K562 (cell line): ENCODE measurements around the gene GABRR2. TPM values are rescaled to one million over a fixed set of nuclear protein-coding genes. Genes with fewer than 3 reads are reported as not detected.

ENCODE experiments used
- ATAC-seq: fragments of 200-7000 bp; cut with Tn5 transposase; 3 replicates; pipeline ENCODE4 v1.9.1; 2020; ENCODE audit warnings: moderate library complexity
- BruUV-seq: library from RNA; stranded (reverse); fragments of 400-500 nt; replicated peaks from 2 replicates; lab custom pipeline; 2021; lab: Mats Ljungman, UMichigan
- CTCF ChIA-PET: fragments of 300-600 bp; formaldehyde crosslinking; extraction: SDS; loops from one replicate; lab custom pipeline; 2021; ENCODE audit warnings: low intra/inter-chr PET ratio; lab: Yijun Ruan, JAX
- POLR2A ChIA-PET: fragments of 300-600, 350-650 bp; sonication (Branson Sonifier 250); formaldehyde crosslinking; extraction: SDS; loops from one replicate; lab custom pipeline; 2021; ENCODE audit warnings: antibody characterized with exemption, inconsistent platforms; lab: Yijun Ruan, JAX
- DNase-seq, 4 experiments: peaks; one replicate each; pipeline versions ENCODE4 v3.0.0 to v3.0.0-alpha.2; 2011 to 2018; ENCODE audit warnings: low spot score in 3 of 4, mixed read lengths in 3 of 4; ENCODE audit errors: extremely low read depth in 1 of 4
- FAIRE-seq: peaks from 2 replicates; lab custom pipeline; 2011; peaks lifted over from hg19 to GRCh38; lab: Jason Lieb, UNC
- H2AFZ ChIP-seq: 2 replicates; pipeline ENCODE4 v1.6.0; 2011; ENCODE audit warnings: low read depth, low read length, control low read depth, inconsistent platforms
- H3K27ac ChIP-seq: fragments of 200-600 bp; 3 replicates; pipeline ENCODE4 v1.8.0; 2011; ENCODE audit warnings: low read depth, mild to moderate bottlenecking, control low read depth, inconsistent platforms, low read length, moderate library complexity, mixed read lengths; ENCODE audit errors: extremely low read depth
- H3K27me3 ChIP-seq, 2 experiments: fragments of 300-600 bp in 1 of 2; 2 replicates in 1 of 2; 3 replicates in 1 of 2; pipeline versions ENCODE4 v1.6.0 to v1.8.0; 2011; ENCODE audit warnings: inconsistent platforms in 2 of 2, low read length in 2 of 2, mild to moderate bottlenecking in 1 of 2, mixed read lengths in 1 of 2, moderate library complexity in 1 of 2; ENCODE audit not compliant: control insufficient read depth in 2 of 2, insufficient read depth in 2 of 2
- H3K36me3 ChIP-seq: fragments of 300-600 bp; 3 replicates; pipeline ENCODE4 v1.8.0; 2011; ENCODE audit warnings: mild to moderate bottlenecking, low read length, inconsistent platforms; ENCODE audit not compliant: control insufficient read depth, insufficient read depth
- H3K4me1 ChIP-seq, 2 experiments: fragments of 200-600 bp in 1 of 2; replicated peaks in 1 of 2; 2 replicates in 1 of 2; 3 replicates in 1 of 2; pipeline versions ENCODE4 v1.5.1 to v1.8.0; 2011; ENCODE audit warnings: inconsistent platforms in 2 of 2, low read length in 2 of 2, mild to moderate bottlenecking in 1 of 2, mixed read lengths in 1 of 2, moderate library complexity in 1 of 2; ENCODE audit not compliant: control insufficient read depth in 2 of 2, insufficient read depth in 2 of 2
- H3K4me2 ChIP-seq: 2 replicates; pipeline ENCODE4 v1.6.1; 2011; ENCODE audit warnings: low read length, control low read depth, inconsistent platforms, mixed read lengths; ENCODE audit not compliant: insufficient read depth
- H3K4me3 ChIP-seq: fragments of 200-600 bp; sonication (generic), shearing (Covaris generic); 2 replicates; pipeline ENCODE4 v1.5.1; 2016; ENCODE audit warnings: control low read depth, inconsistent platforms
- H3K79me2 ChIP-seq: fragments of 200-600 bp; 3 replicates; pipeline ENCODE4 v1.8.0; 2011; ENCODE audit warnings: low read length, inconsistent platforms; ENCODE audit not compliant: control insufficient read depth, insufficient read depth
- H3K9ac ChIP-seq, 2 experiments: 2 replicates each; pipeline versions ENCODE4 v1.6.0 to v1.6.1; 2011; ENCODE audit warnings: low read depth in 2 of 2, low read length in 2 of 2, control low read depth in 1 of 2, inconsistent platforms in 1 of 2, mild to moderate bottlenecking in 1 of 2, mixed read lengths in 1 of 2; ENCODE audit not compliant: insufficient read depth in 1 of 2
- H3K9me1 ChIP-seq: one replicate; pipeline ENCODE4 v1.6.0; 2011; ENCODE audit warnings: inconsistent platforms, mild to moderate bottlenecking, low read length, moderate library complexity; ENCODE audit not compliant: control insufficient read depth, insufficient read depth
- H3K9me3 ChIP-seq: replicated peaks from 2 replicates; pipeline ENCODE4 v1.5.1; 2011; ENCODE audit warnings: low read depth, low read length, inconsistent platforms; ENCODE audit not compliant: control insufficient read depth, insufficient read depth
- H4K20me1 ChIP-seq: replicated peaks from 2 replicates; pipeline ENCODE4 v1.6.1; 2011; ENCODE audit warnings: low read length, inconsistent platforms, mixed read lengths; ENCODE audit not compliant: control insufficient read depth, insufficient read depth
- IRF1 ChIP-seq: sonication (generic); formaldehyde crosslinking; IDR thresholded peaks from 2 replicates; pipeline ENCODE4 v1.8.0; 2022; ENCODE audit warnings: missing genetic modification reagents, mild to moderate bottlenecking, borderline replicate concordance
- KDM1A ChIP-seq, 2 experiments: fragments of 450-650 bp; IDR thresholded peaks; 2 replicates each; pipeline ENCODE4 v1.6.1; 2016; ENCODE audit warnings: mild to moderate bottlenecking in 2 of 2
- POLR2G ChIP-seq: fragments of 200-400 bp; formaldehyde crosslinking; IDR thresholded peaks from 2 replicates; pipeline ENCODE4 v1.6.1; 2017; ENCODE audit warnings: low read depth, mild to moderate bottlenecking, antibody characterized with exemption, low read length, moderate library complexity
- SMAD4 ChIP-seq: fragments of 250-450 bp; sonication (Bioruptor Pico); conservative IDR thresholded peaks from 2 replicates; pipeline ENCODE4 v1.8.0; 2021; ENCODE audit warnings: inconsistent platforms, mild to moderate bottlenecking, moderate library complexity
- WGBS: fragments of 100-300 bp; shearing (Covaris generic); methylation state at CpG from one replicate; pipeline ENCODE4 v1.1.6; 2016; ENCODE audit warnings: low coverage, mixed read lengths; ENCODE audit not compliant: insufficient coverage; ENCODE audit errors: missing lambda C conversion rate; 5-methylcytosine and 5-hydroxymethylcytosine counted together
- in situ Hi-C: fragments of 300-500 bp; cut with MboI; formaldehyde crosslinking; loops from 4 replicates; pipeline ENCODE4 v1.15.0; 2018; ENCODE audit warnings: inconsistent platforms, mixed read lengths
- intact Hi-C: fragments of 100-400 bp; cut with micrococcal nuclease; formaldehyde crosslinking; loops from 2 replicates; pipeline ENCODE4 v1.14.2; 2022
- polyA plus RNA-seq, 8 experiments: library from polyadenylated mRNA; depleted of rRNA in 4 of 8; stranded (reverse) in 5 of 8; unstranded in 3 of 8; fragments of >200 nt; fragmentation: Nextera tagmentation in 2 of 8; fragmentation: Illumina TruSeq in 1 of 8; extraction: Ambion mirVana in 2 of 8; extraction: Trizol in 1 of 8; gene quantifications; 2 replicates each; pipeline versions ENCODE4 v1.2.1 to v1.2.3, GENCODE V29; 2011 to 2014; ENCODE audit warnings: inconsistent platforms in 1 of 8, missing spikeins in 1 of 8
- total RNA-seq, 7 experiments: library from RNA; depleted of rRNA in 6 of 7; stranded (reverse); fragments of >200 nt in 6 of 7; fragmentation: Illumina TruSeq in 2 of 7; extraction: Trizol in 2 of 7; gene quantifications; 2 replicates each; pipeline versions ENCODE4 v1.2.1 to v1.2.3, GENCODE V29; 2011 to 2021; ENCODE audit warnings: low replicate concordance in 1 of 7
- TF ChIP-seq, protein P1 (sequence below): fragments of 250-450 bp; sonication (Bioruptor Pico); IDR thresholded peaks from 2 replicates; pipeline ENCODE4 v1.4.0; 2020

The GABRR2 gene
- total and polyA plus RNA-seq, 9 of the 15 experiments (the other 6 are each of a cell fraction or from before 2014, with no cell fraction given), result 0.09 to 0.13 (median 0.10) TPM; not detected in 6

DNA sequence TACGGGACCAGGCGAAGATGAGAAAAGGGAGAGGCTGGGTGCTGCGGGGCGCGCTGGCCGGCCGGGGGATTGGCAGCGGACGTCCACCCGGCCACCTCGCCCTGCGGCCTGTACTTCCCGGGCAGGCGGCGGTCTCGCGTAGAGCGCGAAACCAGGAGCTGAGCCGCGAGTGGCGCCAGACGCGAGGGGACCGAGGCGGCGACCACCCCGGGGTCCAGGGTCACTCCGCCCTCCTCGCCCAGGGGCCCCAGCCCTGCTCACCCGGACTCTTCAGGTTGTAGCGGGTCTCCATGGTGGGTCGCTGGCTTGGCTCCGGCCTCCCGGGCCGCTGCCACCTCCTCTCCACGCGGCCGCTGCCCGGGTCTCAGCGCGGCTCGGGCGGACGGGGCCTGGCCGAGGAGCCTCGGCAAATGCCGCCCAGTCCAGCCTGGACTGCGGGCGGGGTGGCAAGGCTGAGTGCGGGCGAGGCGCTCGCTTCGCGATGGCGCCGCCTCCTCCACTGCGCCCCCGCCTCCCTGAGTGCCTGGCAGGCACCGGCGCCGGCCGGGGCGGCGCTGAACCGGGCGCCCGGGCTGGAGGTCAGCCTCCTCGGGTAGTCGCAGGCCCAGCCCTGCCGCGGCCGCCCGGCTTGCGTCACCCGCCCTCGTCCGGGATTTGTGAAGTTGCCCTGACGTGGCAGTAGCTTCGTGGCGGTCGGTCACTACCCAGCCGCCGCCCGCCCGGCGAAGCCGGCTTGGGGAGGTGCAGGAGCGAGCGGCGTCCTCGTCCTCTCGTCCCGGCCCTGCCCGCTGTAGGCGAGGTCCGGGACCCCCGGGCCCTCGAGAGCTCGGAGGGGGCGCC, 37.4 kb upstream of the GABRR2 start, which contains the start of gene UBE2J1 (continued):
- TF ChIP-seq IRF1 (CRISPR knock-in tag) (0 out of 2 replicates have a peak, but pooled peaks have one; percentile 25), POLR2G (peak; percentile 98)
- TF ChIP-seq, protein P1, sequence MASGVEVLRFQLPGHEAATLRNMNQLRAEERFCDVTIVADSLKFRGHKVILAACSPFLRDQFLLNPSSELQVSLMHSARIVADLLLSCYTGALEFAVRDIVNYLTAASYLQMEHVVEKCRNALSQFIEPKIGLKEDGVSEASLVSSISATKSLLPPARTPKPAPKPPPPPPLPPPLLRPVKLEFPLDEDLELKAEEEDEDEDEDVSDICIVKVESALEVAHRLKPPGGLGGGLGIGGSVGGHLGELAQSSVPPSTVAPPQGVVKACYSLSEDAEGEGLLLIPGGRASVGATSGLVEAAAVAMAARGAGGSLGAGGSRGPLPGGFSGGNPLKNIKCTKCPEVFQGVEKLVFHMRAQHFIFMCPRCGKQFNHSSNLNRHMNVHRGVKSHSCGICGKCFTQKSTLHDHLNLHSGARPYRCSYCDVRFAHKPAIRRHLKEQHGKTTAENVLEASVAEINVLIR (CRISPR knock-in tag), result peak; percentile 26; the same call in 1 of the 2 replicates

DNA sequence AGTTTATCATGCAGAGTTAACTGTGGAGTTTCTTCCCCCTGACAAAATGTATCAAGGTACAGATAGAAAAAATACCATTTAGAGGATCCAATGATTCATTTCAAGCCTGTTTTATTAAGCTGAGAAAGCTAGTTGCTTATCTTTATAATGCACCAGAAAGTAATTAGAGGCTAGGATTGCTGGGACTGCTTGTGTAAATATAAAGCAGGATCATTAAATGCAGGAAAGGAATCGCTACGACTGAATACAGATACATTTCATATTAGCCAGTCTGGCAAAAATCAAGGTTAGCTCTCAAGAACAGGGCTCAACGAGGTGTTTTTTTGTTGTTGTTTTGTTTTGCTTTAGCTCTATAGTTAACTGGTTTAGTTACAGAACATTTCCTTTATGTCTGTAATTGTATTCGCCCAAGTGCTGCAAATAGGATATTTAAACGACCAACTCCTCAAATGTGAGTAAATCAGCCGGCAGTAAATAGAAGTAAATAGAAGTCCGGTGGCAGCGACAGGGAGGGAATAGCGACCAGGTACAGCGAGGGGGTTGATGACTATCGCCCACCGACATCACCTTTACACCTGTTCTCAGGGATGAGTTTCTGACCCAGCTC, 36.7 kb upstream of the GABRR2 start:
- peak overlapping the region; percentile 95 to 99 for H3K9ac ChIP-seq
- peak overlapping the region; percentile 94 for H2AFZ ChIP-seq
- CTCF ChIA-PET, result no interaction called here
- H3K9me3 ChIP-seq, result no peaks in the 10 kb centered on the region
- DNase-seq, result no peak
- H3K9me1 ChIP-seq, result no peaks in the 10 kb centered on the region
- intact Hi-C loops (no loop called here), in situ Hi-C loops (no loop called here)
- peak overlapping the region; percentile 91 for H3K27ac ChIP-seq
- H4K20me1 ChIP-seq, result no peaks in the 10 kb centered on the region
- POLR2A ChIA-PET, result interaction anchor here (0.7 to 3.6 kb wide), 9 partner anchors 11 to 247 kb away, joined by 3 to 29 read pairs (median 4); no protein-coding TSS in a partner anchor
- H3K4me2 ChIP-seq, result peak overlapping the region; percentile 92
- peaks cover 18 to 19% of the 10 kb centered on the region in 2 experiments for H3K4me1 ChIP-seq
- no peak for ATAC-seq
- H3K79me2 ChIP-seq, result peaks cover 56% of the 10 kb centered on the region
- TSS peak; percentile 63 for BruUV-seq
- H3K36me3 ChIP-seq, result no peaks in the 10 kb centered on the region
- FAIRE-seq, result no peak
- no peaks in the 10 kb centered on the region for H3K27me3 ChIP-seq
- peak overlapping the region; percentile 73 for H3K4me3 ChIP-seq
- WGBS, result 1% methylated on average over 12 of the region's 12 CpGs
- TF ChIP-seq KDM1A (IDR thresholded peaks at IDR 0.05), result 0 out of 4 replicates have a peak, but pooled peaks of 1 of the 2 experiments have one; percentile 11
- TF ChIP-seq SMAD4 (CRISPR knock-in tag), result no peak
